GM20000 (cell line): ENCODE results near the gene VARS2.

ENCODE experiments used
- DNase-seq: peaks from one replicate; pipeline ENCODE4 v3.0.0; 2012; ENCODE audit warnings: low spot score
- CTCF ChIP-seq: IDR thresholded peaks from 2 replicates; pipeline ENCODE4 v1.5.1; 2012; ENCODE audit warnings: mild to moderate bottlenecking, control low read depth; ENCODE audit errors: extremely low read depth, missing control alignments

Gene VARS2

DNA sequence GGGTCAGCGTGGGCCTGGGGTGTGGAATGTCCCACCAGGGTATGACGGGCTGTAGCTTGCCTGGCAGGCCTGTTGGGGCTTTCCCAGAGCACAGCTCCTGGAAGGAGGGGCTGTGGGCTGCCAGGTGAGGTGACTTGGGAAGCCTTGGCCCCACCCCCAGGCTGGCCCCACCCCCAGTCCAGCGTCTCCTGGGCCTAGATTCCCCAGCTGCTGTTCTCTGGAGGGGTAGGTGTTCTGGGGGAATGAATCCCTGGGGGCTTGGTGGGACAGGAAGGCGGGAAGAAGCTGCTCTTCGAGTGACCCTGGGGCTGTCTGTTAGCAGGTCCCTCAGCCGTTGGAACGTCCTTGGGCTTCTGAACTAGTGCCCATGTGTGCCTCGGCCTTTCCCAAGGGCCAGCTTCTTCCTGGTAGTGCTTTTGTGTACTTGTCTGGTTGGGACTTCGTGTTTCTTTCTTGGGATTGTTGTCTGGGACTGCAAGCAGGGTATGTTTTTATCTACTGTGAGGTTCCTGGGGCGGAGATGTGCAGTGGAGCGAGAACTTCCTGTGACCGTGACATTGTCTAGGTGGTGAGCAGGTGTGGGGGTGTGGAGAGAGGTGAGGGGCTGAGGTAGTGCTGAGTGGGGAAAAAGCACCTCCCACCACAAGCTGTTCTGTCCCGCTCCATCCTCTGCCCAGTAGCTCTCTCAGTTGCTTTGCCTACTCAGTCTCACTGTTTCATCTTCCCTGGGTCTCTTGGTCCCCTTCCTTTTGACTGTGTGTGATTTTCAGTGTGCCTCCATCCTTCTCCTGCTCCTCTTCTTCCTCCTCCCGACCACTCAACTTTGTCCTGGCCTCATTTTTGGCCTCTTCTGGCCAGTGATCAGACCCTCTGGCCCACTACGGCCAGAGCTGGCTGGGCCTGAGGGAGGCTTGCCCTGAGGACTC, 31.0 kb upstream of the VARS2 start:
- no peak for TF ChIP-seq CTCF
- DNase-seq = peak; percentile 84

GRCh38 chr6:30883685-30884520, 30.1 kb upstream of the VARS2 start, which contains the start of gene DDR1:
TSS of gene DDR1 (plus strand) at chr6:30884519. CDS start at chr6:30888730, 4,211 bp downstream.
- TF ChIP-seq CTCF = no peak
- peak; percentile 92 for DNase-seq

- TF ChIP-seq CTCF = no peak
- DNase-seq = peak; percentile 87
Observed at GRCh38 chr6:30884521-30885480, 29.2 kb upstream of the VARS2 start.

DNA sequence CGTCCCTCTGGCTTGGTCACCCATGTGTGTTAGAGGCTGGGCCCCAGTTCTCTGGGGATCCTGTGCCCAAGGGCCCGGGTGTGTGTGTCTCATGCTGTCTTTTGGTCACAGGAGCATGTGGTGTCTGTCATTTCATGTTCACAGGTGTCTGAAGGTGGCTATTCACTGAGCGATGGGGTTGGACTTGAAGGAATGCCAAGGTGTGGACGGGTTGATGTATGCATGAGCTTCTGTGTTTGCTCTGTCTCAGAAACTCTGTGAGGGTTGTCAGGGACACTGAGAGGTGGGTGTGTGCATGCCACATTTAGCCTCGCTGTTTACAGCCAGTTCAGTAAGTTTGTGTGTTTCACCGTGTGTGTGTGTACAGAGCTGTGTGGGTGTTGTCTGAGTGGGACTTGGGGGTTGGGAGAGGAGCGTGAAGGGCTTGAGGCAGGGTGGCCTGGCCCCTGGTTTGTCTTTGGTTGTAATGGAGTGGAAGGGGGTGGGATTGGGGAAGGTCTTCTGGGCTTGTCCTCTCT, 28.5 kb upstream of the VARS2 start:
- peak; percentile 44 for DNase-seq
- TF ChIP-seq CTCF = no peak

DNA sequence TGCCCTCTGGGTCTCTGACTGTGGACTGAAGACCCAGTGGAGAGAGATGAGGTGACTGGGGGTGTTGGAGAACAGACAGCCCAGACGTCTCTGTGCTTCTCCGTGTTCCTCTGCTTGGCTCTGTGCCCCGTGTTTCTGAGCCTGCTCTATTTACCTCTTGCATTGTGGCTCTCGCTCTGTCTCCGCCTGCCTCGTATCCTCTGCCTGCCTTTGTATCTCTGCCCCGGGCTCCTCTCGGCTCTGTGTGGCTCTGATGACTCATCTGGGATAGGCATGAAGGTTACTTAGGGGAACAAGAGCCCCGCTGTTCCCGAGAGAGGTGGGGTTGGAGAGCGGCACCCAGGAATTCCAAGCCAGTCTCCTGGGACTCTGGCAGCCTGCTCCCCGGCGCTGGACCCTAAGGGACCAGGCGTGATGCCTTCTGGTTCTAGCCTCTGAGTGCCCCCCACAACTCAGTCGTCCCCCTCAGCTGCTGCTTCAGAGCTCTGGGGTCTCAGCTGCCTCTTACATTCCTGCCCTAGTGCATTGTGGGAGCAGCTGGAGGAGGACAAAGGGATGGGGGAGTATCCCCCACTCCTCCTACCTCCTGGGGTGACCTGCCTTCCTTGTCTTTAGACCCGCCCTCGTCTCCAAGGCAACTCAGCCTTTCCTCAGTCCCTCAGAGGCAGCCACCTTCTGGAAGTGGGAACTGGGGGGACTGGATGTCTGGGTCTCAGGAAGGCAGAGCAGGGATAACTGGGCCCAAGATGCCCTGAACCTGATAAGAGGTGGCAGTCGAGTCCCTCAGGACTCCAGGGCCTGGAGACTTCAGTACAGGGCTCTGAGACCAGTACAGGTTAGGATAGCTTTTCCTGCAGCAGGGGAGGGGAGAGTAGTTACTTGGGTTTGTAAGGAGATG, 27.8 kb upstream of the VARS2 start:
- TF ChIP-seq CTCF = no peak
- DNase-seq = peak; percentile 28

DNA sequence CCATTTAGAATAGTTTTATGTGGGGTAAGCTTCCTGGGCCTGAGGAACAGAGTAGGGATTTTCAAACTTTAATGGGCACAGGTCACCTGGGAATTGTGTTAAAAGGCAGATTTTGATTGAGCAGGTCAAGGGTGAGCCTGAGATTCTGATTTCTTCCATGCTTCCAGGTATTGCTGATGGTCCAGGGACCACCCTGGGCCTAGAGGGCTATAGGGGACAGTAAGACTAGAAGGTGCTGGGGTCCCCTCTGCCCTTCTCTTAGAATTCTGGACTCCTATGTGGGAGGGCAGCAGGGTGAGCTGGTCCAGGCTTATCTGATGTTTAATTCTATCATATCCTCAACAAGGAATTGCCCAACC, 27.2 kb upstream of the VARS2 start:
- no peak for TF ChIP-seq CTCF
- DNase-seq = no peak
